Measurements from ENCODE around the gene NR0B2.

The NR0B2 gene

DNA sequence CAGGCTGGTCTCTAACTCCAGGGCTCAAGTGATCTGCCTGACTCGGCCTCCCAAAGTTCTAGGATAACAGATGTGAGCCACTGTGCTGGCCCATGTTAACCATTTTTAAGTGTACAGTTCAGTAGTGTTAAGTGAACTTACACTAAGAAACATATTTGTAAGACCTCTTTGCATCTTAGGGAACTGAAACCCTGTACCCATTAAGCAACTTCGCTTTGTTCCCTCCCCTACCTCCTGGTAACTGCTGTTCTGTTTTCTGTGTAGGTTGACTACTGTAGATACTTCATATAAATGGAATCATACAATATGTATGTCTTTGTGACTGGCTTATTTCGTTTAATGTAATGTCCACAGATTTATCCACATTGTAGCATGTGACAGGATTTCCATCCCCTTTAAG, 18.8 kb upstream of the NR0B2 start:
- peak; percentile 86 to 94 for DNase-seq

- no peak for DNase-seq
Observed at GRCh38 chr1:26923711-26924110, 9.9 kb upstream of the NR0B2 start.

GRCh38 chr1:26922901-26923300, 9.1 kb upstream of the NR0B2 start:
- DNase-seq, result no peak

GRCh38 chr1:26922431-26922729, 8.6 kb upstream of the NR0B2 start:
- DNase-seq, result no peak

GRCh38 chr1:26921540-26922430, 8.0 kb upstream of the NR0B2 start, which contains the start of gene NUDC:
Gene NUDC, plus strand, starts transcription at chr1:26921743. Its CDS starts 106 bp downstream, at chr1:26921849.
- DNase-seq, result peak; percentile 98

DNA sequence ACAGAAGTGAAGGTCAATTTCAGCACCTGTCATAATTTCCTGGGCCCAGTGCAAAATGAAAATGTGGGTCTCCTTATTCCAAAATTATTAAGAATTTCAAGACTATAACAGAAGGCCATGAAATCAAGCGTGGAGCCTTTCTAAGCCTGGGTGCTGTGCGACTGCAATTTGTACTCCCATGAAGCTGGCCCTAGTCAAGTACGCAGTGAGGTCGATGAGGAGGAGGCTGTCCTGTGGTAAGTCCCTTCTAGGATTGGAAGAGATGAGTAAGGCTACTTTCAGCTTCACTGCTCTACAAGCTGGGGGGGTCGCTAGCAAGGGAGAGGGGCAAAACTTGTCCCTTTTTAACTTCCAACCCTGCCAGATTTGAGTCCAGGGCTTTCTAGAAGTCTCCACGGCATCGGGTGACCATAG, 7.4 kb upstream of the NR0B2 start:
- DNase-seq, result no peak

- no peak for DNase-seq
Observed at GRCh38 chr1:26915204-26915842, 1.5 kb upstream of the NR0B2 start.

GRCh38 chr1:26913389-26913753, 404 bp downstream of the NR0B2 start:
- DNase-seq, result no peak

- DNase-seq, result no peak
Observed at GRCh38 chr1:26912147-26912490, 1.7 kb downstream of the NR0B2 start.

DNA sequence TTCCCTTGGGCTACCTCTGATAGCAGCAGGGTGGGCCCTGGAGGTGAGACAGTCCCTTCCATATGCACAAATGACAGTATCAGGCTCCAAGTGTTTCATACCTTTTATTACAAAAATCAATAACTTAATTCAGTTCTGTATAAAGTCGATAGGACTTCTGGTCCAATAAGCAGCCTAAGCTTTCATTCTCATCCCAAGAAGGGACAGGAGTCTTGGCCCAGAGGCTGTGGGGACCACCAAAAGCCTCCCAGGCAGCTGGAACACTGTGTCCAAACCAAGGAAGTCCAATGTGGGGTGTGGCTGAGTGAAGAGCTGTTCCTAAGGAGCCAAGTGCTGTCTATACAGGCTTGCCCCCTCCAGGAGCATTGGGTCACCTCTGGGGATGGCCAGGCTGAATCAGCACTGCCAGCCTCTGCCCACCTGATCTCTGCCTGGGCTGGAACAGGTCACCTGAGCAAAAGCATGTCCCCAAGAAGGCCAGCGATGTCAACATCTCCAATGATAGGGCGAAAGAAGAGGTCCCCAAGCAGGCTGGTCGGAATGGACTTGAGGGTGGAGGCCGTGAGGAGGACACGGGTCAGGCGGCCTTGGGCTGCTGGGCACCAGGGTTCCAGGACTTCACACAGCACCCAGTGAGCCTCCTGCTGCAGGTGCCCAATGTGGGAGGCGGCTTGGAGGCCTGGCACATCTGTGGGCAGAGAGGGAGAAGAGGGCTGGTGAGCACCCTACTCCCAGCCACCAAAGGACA, 2.2 kb downstream of the NR0B2 start:
- DNase-seq, result no peak

DNA sequence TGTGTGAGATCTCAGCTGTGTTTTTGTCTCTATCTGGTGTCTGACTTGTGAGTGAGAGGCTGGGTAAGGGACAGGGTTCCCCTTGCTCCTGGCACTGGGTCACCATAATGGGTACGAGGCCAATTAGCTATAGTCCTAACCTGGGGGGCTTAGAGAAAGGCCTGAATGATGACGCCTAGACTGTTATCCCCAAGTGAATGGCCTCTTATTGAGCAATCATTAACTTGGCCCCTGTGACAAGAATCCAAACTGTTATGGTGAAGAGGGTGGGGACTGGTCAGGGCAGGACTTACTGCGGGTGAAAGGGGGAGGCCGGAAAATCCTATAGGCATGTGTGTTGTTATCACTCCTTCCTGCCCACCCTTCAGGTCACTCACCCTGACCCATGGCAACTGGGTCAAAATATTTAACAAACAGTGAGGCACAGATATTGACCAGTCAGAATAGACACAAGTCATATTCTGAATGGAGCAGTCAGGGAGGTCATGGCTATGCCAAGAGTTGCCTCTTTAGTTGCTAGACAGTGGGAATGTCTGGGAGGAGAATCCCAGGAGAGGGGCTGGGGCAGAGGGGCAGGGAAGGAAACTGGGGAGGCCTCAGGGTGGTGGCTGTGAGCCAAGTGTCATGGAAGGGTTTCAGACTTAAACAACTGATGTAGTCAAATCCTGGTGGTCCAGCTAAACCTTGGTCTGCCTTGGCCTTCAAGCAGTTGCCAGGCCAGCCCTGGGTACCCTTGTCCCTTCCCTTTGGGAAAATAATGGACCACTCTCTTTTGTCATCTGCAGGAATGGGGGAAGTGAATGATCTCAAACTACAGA, 3.2 kb downstream of the NR0B2 start:
- DNase-seq, result no peak

GRCh38 chr1:26909951-26910342, 3.8 kb downstream of the NR0B2 start:
- DNase-seq, result no peak

GRCh38 chr1:26907071-26907917, 6.5 kb downstream of the NR0B2 start:
- DNase-seq, result no peak

DNA sequence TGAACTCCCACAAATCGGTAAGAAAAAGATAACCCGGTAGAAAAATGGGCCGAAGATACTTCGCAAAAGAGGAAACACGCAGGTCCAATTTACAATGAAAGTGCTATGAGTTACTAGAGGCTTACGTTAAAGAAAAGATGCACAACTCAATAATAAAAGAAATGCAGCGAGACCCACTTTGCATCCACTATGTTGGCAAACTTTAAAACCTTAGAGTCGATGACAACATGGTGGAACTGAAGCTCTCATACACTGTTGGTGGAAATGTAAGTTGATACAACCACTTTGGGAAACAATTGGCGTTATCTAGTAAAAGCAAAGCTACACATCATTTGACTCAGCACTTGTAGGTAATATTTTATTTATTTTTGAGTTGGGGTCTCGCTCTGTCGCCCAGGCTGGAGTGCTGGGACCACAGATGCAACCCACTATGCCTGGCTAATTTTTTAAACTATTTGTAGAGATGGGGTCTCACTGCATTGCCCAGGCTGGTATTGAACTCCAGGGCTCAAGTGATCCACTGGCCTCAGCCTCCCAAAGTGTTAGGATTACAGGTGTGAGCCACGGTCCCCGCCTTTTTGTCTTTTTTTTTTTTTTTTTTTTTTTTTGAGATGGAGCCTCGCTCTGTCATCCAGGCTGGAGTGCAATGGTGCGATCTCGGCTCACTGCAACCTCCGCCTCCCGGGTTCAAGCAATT, 12.8 kb downstream of the NR0B2 start:
- no peak for DNase-seq

GRCh38 chr1:26900001-26900814, 13.6 kb downstream of the NR0B2 start, which contains the start of gene GPATCH3:
Gene GPATCH3, minus strand, starts transcription at chr1:26900467. Its CDS starts 25 bp downstream, at chr1:26900442.
- peak; percentile 86 to 93 for DNase-seq

GRCh38 chr1:26897351-26897750, 16.4 kb downstream of the NR0B2 start:
- no peak for DNase-seq

GRCh38 chr1:26894263-26894662, 19.5 kb downstream of the NR0B2 start:
- DNase-seq, result no peak

DNA sequence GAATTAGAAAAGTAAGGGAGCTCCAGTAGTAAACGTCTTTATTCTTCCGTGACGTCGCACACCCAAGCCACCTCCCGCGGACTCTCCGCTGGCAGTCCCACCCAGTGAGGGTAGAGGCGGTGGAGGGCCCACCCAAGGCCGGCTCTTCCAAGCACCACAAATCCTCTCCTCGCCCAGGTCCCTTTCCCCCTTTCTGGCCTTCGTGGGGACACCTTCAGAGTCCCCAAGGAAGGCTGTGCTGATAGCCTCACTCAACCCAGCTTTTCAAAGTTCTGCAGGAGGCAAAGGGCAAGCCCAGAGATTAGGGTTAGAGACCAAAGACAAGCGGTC, 23.3 kb downstream of the NR0B2 start:
- no peak for DNase-seq

- peak; percentile 63 to 83 for DNase-seq
Observed at GRCh38 chr1:26889551-26890466, 24.0 kb downstream of the NR0B2 start, which contains the start of gene GPN2. Gene GPN2, minus strand, starts transcription at chr1:26890283. Its CDS starts 187 bp downstream, at chr1:26890096.
